HG03575 (cell line): ENCODE results near the gene KCNE3.

Experiments
- ATAC-seq: cut with Tn5 transposase; IDR thresholded peaks from one replicate; pipeline ENCODE4 v1.9.1; 2021; ENCODE audit not compliant: unreplicated experiment, insufficient number of reproducible peaks, low FRiP score; ENCODE audit errors: extremely low read depth

KCNE3 gene

GRCh38 chr11:74473382-74474173 lies 6.2 kb upstream of the KCNE3 start:
- no peak for ATAC-seq

GRCh38 chr11:74471668-74472429 lies 4.5 kb upstream of the KCNE3 start:
- no peak for ATAC-seq

GRCh38 chr11:74471037-74471436 lies 3.7 kb upstream of the KCNE3 start:
- no peak for ATAC-seq

GRCh38 chr11:74470526-74470925 lies 3.2 kb upstream of the KCNE3 start:
- ATAC-seq, result no peak

- no peak for ATAC-seq
These were observed 1.6 kb upstream of the KCNE3 start for GRCh38 chr11:74468936-74469335.

- no peak for ATAC-seq
These were observed 1.2 kb upstream of the KCNE3 start for GRCh38 chr11:74468521-74468920.

GRCh38 chr11:74468058-74468457 lies 709 bp upstream of the KCNE3 start:
- no peak for ATAC-seq

- ATAC-seq, result no peak
These were observed 2.0 kb downstream of the KCNE3 start for GRCh38 chr11:74465291-74465708.

- ATAC-seq, result no peak
These were observed 2.6 kb downstream of the KCNE3 start for GRCh38 chr11:74464746-74465145.

- no peak for ATAC-seq
These were observed 4.1 kb downstream of the KCNE3 start for GRCh38 chr11:74463216-74463615.

- ATAC-seq, result no peak
These were observed 4.7 kb downstream of the KCNE3 start for GRCh38 chr11:74462631-74463030.

- ATAC-seq, result no peak
These were observed 5.3 kb downstream of the KCNE3 start for GRCh38 chr11:74462009-74462408.

- ATAC-seq, result no peak
These were observed 6.7 kb downstream of the KCNE3 start for GRCh38 chr11:74460481-74461154.

- ATAC-seq, result no peak
These were observed 7.3 kb downstream of the KCNE3 start for GRCh38 chr11:74460065-74460464.

GRCh38 chr11:74459584-74459983 lies 7.8 kb downstream of the KCNE3 start:
- ATAC-seq, result no peak

GRCh38 chr11:74457356-74457755 lies 10.0 kb downstream of the KCNE3 start:
- ATAC-seq, result no peak

- no peak for ATAC-seq
These were observed 13.9 kb downstream of the KCNE3 start for GRCh38 chr11:74453373-74453975.

GRCh38 chr11:74452366-74452765 lies 15.0 kb downstream of the KCNE3 start:
- ATAC-seq, result no peak

- ATAC-seq, result no peak
These were observed 17.0 kb downstream of the KCNE3 start for GRCh38 chr11:74450318-74450717.
